CD14-positive monocyte (primary cell): ENCODE data around the gene SRGAP2C. TPM values are rescaled to one million over a fixed set of nuclear protein-coding genes. Genes with fewer than 3 reads are reported as not detected.
"Not testable (repeated sequence)": the region's sequence is repeated elsewhere in the genome, so short reads cannot be mapped to it uniquely, and the experiment has no call there.

Experiments used
- DNase-seq, 3 donors: peaks; one replicate each; pipeline ENCODE4 v3.0.0-alpha.2; 2011 to 2022
- H2AFZ ChIP-seq: 2 replicates; pipeline ENCODE4 v1.6.0; 2012; ENCODE audit warnings: mild to moderate bottlenecking, low read depth, low read length, inconsistent platforms; ENCODE audit not compliant: insufficient read depth, poor library complexity, severe bottlenecking
- H3K27ac ChIP-seq, 2 donors: 1 replicate in 1 of 2; 2 replicates in 1 of 2; pipeline ENCODE4 v1.5.1; 2012 to 2013; ENCODE audit warnings: low read length in 2 of 2, control low read depth in 1 of 2, inconsistent platforms in 1 of 2, low read depth in 1 of 2, mild to moderate bottlenecking in 1 of 2
- H3K27me3 ChIP-seq, 2 donors: one replicate each; pipeline versions ENCODE4 v1.6.0 to v1.6.1; 2011 to 2013; ENCODE audit warnings: low read length in 2 of 2; ENCODE audit not compliant: control insufficient read depth in 2 of 2, insufficient read depth in 2 of 2
- H3K36me3 ChIP-seq, 2 donors: replicated peaks in 1 of 2; 1 replicate in 1 of 2; 2 replicates in 1 of 2; pipeline versions ENCODE4 v1.5.1 to v1.6.1; 2012 to 2013; ENCODE audit warnings: low read length in 2 of 2, control low read depth in 1 of 2, inconsistent platforms in 1 of 2, mild to moderate bottlenecking in 1 of 2; ENCODE audit not compliant: insufficient read depth in 2 of 2, control insufficient read depth in 1 of 2
- H3K4me1 ChIP-seq, 2 donors: 1 replicate in 1 of 2; 2 replicates in 1 of 2; pipeline versions ENCODE4 v1.5.1 to v1.6.1; 2012 to 2013; ENCODE audit warnings: low read length in 2 of 2, control low read depth in 1 of 2, inconsistent platforms in 1 of 2, mild to moderate bottlenecking in 1 of 2, moderate library complexity in 1 of 2; ENCODE audit not compliant: insufficient read depth in 2 of 2, control insufficient read depth in 1 of 2
- H3K4me2 ChIP-seq: replicated peaks from 2 replicates; pipeline ENCODE3; 2012; ENCODE audit warnings: low read length, moderate library complexity, mild to moderate bottlenecking; ENCODE audit not compliant: poor library complexity, severe bottlenecking; ENCODE audit errors: extremely low read depth
- H3K4me3 ChIP-seq, 3 experiments: fragments of 200-600 bp in 1 of 3; sonication (generic) in 1 of 3; replicated peaks in 1 of 3; 1 replicate in 2 of 3; 2 replicates in 1 of 3; pipeline ENCODE4 v1.5.1; 2011 to 2013; ENCODE audit warnings: low read length in 3 of 3, mild to moderate bottlenecking in 3 of 3, control low read depth in 2 of 3, low read depth in 2 of 3, inconsistent platforms in 1 of 3, moderate library complexity in 1 of 3
- H3K79me2 ChIP-seq: 2 replicates; pipeline ENCODE4 v1.6.0; 2012; ENCODE audit warnings: mild to moderate bottlenecking, control low read depth, inconsistent platforms, low read length, moderate library complexity; ENCODE audit not compliant: insufficient read depth
- H3K9ac ChIP-seq: 2 replicates; pipeline ENCODE4 v1.6.0; 2017; ENCODE audit warnings: low read length, mild to moderate bottlenecking; ENCODE audit not compliant: insufficient read depth, poor library complexity, severe bottlenecking
- H3K9me3 ChIP-seq, 2 donors: replicated peaks in 1 of 2; 1 replicate in 1 of 2; 2 replicates in 1 of 2; pipeline versions ENCODE4 v1.5.1 to v1.6.1; 2012 to 2013; ENCODE audit warnings: low read length in 2 of 2, control low read depth in 1 of 2; ENCODE audit not compliant: control insufficient read depth in 1 of 2, insufficient read depth in 1 of 2
- H4K20me1 ChIP-seq: 2 replicates; pipeline ENCODE4 v1.6.0; 2012; ENCODE audit warnings: mild to moderate bottlenecking, low read length, control low read depth, moderate library complexity; ENCODE audit not compliant: insufficient read depth
- H3K27ac Mint-ChIP-seq, 7 donors: one replicate each; pipeline ENCODE4 v1.8.0; 2020; ENCODE audit warnings: mild to moderate bottlenecking in 7 of 7, mixed read lengths in 7 of 7, moderate library complexity in 6 of 7, inconsistent platforms in 2 of 7
- H3K27me3 Mint-ChIP-seq, 3 donors: one replicate each; pipeline ENCODE4 v1.8.0; 2021 to 2022; ENCODE audit warnings: low read depth in 3 of 3, mild to moderate bottlenecking in 3 of 3, mixed read lengths in 3 of 3, moderate library complexity in 3 of 3, inconsistent platforms in 1 of 3
- H3K36me3 Mint-ChIP-seq, 2 donors: one replicate each; pipeline ENCODE4 v1.8.0; 2020; ENCODE audit warnings: mixed read lengths in 2 of 2, inconsistent platforms in 1 of 2, mild to moderate bottlenecking in 1 of 2
- H3K4me1 Mint-ChIP-seq: one replicate; pipeline ENCODE4 v1.8.0; 2020; ENCODE audit warnings: mild to moderate bottlenecking, mixed read lengths
- H3K4me3 Mint-ChIP-seq, 2 donors: one replicate each; pipeline ENCODE4 v1.8.0; 2020; ENCODE audit warnings: mild to moderate bottlenecking in 2 of 2, mixed read lengths in 2 of 2, moderate library complexity in 1 of 2
- H3K9me3 Mint-ChIP-seq, 7 donors: one replicate each; pipeline ENCODE4 v1.8.0; 2020 to 2022; ENCODE audit warnings: mixed read lengths in 7 of 7, mild to moderate bottlenecking in 6 of 7, moderate library complexity in 6 of 7, inconsistent platforms in 2 of 7
- CTCF ChIP-seq: fragments of 200-600 bp; IDR thresholded peaks from one replicate; pipeline ENCODE4 v1.8.0; 2022; ENCODE audit warnings: antibody characterized with exemption, mild to moderate bottlenecking
- WGBS: methylation state at CpG from one replicate; pipeline ENCODE4 v1.1.5; 2013; ENCODE audit warnings: missing lambda C conversion rate; ENCODE audit not compliant: insufficient coverage; 5-methylcytosine and 5-hydroxymethylcytosine counted together
- intact Hi-C, 2 donors: fragments of 100-400 bp; cut with micrococcal nuclease; formaldehyde crosslinking; loops; one replicate each; pipeline versions ENCODE4 v1.15.0 to v1.15.1; 2023
- polyA plus RNA-seq, 3 donors: library from polyadenylated mRNA; depleted of rRNA in 1 of 3; unstranded in 2 of 3; stranded (reverse) in 1 of 3; fragments of 300-500 nt in 2 of 3; fragments of >200 nt in 1 of 3; fragmentation: Illumina TruSeq in 2 of 3; gene quantifications; 1 replicate in 2 of 3; 2 replicates in 1 of 3; pipeline ENCODE4 v1.2.3, GENCODE V29; 2012 to 2021

SRGAP2C gene
- polyA plus RNA-seq, 3 donors: 3.7 to 13.5 (median 5.4) TPM

GRCh38 chr1:121433517-121433916 lies 248.7 kb downstream of the SRGAP2C start:
- WGBS: no CpG with 5 or more reads among the region's 2 CpGs
- H3K4me1 Mint-ChIP-seq, H3K4me3 Mint-ChIP-seq: not testable (repeated sequence)

GRCh38 chr1:121438862-121439261 lies 254.1 kb downstream of the SRGAP2C start:
- H3K4me1 Mint-ChIP-seq, H3K27me3 ChIP-seq, intact Hi-C loops, H3K27ac Mint-ChIP-seq, H3K9me3 Mint-ChIP-seq, H3K36me3 Mint-ChIP-seq, H3K79me2 ChIP-seq, H3K4me1 ChIP-seq, H3K27ac ChIP-seq, H3K9me3 ChIP-seq, H2AFZ ChIP-seq, H3K4me3 ChIP-seq, H3K36me3 ChIP-seq, H3K4me3 Mint-ChIP-seq, H4K20me1 ChIP-seq, H3K4me2 ChIP-seq, H3K9ac ChIP-seq, DNase-seq, H3K27me3 Mint-ChIP-seq: not testable (repeated sequence)
- no CpG with 5 or more reads among the region's 3 CpGs for WGBS

More at GRCh38 chr1:121433517-121433916, 248.7 kb downstream of the SRGAP2C start:
- H2AFZ ChIP-seq, H3K4me1 ChIP-seq, H3K4me2 ChIP-seq, H3K9me3 ChIP-seq, H3K9ac ChIP-seq, H3K27ac Mint-ChIP-seq, H3K36me3 Mint-ChIP-seq, H3K4me3 ChIP-seq, H4K20me1 ChIP-seq, H3K36me3 ChIP-seq, H3K27me3 ChIP-seq, H3K9me3 Mint-ChIP-seq, H3K79me2 ChIP-seq, DNase-seq, H3K27me3 Mint-ChIP-seq, intact Hi-C loops, H3K27ac ChIP-seq: not testable (repeated sequence)

- Histone ChIP-seq H3K36me3 (no peaks in the 10 kb centered on the region), H3K4me1 (peaks cover 7 to 13% of the 10 kb centered on the region in 2 donors), H3K9me3 (no peaks in the 10 kb centered on the region), H3K79me2 (no peaks in the 10 kb centered on the region), H3K9ac (no peak overlapping the region), H4K20me1 (no peaks in the 10 kb centered on the region), H3K27me3 (no peaks in the 10 kb centered on the region), H3K4me2 (no peak overlapping the region), H2AFZ (no peak overlapping the region), H3K4me3 (no peak overlapping the region), H3K27ac (no peak overlapping the region)
- DNase-seq: no peak
- WGBS: 100% methylated on average over 1 of the region's 4 CpGs
- H3K4me1 Mint-ChIP-seq: peaks cover 14% of the 10 kb centered on the region
- TF ChIP-seq CTCF: no peak
- intact Hi-C loops: no loop called here
- peaks cover 0 to 3% (median 1%) of the 10 kb centered on the region in 3 donors for H3K27me3 Mint-ChIP-seq
- no peaks in the 10 kb centered on the region for H3K36me3 Mint-ChIP-seq
- no peak overlapping the region for H3K27ac Mint-ChIP-seq
- H3K4me3 Mint-ChIP-seq: no peak overlapping the region
- peaks cover 0 to 3% (median 2%) of the 10 kb centered on the region in 7 donors for H3K9me3 Mint-ChIP-seq
Observed at GRCh38 chr1:121440993-121441392, 256.2 kb downstream of the SRGAP2C start.
